ENCODE results near the gene OSBPL8.

GRCh38 chr12:76400136-76400535 lies 159.4 kb downstream of the OSBPL8 start:
- TF ChIP-seq EZH2 (IDR thresholded peaks at IDR 0.05; ENCODE audit: low read length, missing control alignments) (no peak), CTCF (conservative IDR thresholded peaks at IDR 0.05 in 1 of 2, IDR thresholded peaks at IDR 0.05 in 1 of 2; ENCODE audit: low read depth in 1 of 2, low read length in 2 of 2) (no peak)
